Brain microvascular endothelial cell (primary cell): Measurements from ENCODE around the gene PSD4.

Source experiments
- DNase-seq: peaks from one replicate; pipeline ENCODE4 v3.0.0-alpha.2; 2020
- H3K27ac ChIP-seq: fragments of 250-450 bp; sonication (Bioruptor Pico); 2 replicates; pipeline ENCODE4 v1.5.1; 2020; ENCODE audit warnings: mild to moderate bottlenecking, moderate library complexity
- H3K27me3 ChIP-seq: fragments of 250-450 bp; sonication (Bioruptor Pico); replicated peaks from 2 replicates; pipeline ENCODE4 v1.5.1; 2020; ENCODE audit warnings: mild to moderate bottlenecking
- H3K36me3 ChIP-seq: fragments of 250-450 bp; sonication (Bioruptor Pico); replicated peaks from 2 replicates; pipeline ENCODE4 v1.5.1; 2020; ENCODE audit warnings: mild to moderate bottlenecking
- H3K4me3 ChIP-seq: 2 replicates; pipeline ENCODE4 v1.5.1; 2011; ENCODE audit warnings: low read depth, mild to moderate bottlenecking, control low read depth, low read length, moderate library complexity
- in situ Hi-C: cut with HindIII; loops from 2 replicates; pipeline ENCODE4 v1.10.0; 2017; ENCODE audit warnings: low sequenced_read_pairs, low pct_ligation_motif_present
- TF ChIP-seq, protein P1 (sequence below): IDR thresholded peaks from 2 replicates; pipeline ENCODE4 v1.5.1; 2011; ENCODE audit warnings: low read depth, mild to moderate bottlenecking, moderate library complexity, low read length, control low read depth, inconsistent platforms; ENCODE audit errors: missing control alignments

PSD4 gene

DNA sequence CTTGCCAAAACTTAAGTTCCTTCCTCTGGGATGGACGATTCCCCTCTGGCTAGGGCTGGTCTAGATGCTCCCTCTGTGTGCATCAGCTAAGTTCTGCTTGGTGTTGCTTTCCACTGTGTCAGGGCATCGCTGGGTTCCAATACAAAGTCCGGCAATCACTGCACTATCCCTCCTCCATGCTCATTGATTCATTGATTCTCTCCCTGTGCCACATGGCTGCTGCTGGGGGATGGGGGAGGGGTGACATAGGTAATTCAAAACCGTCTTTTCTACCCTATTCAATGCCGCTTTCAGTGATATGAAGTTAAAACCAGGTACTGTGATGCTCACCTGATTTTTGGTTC, 23.5 kb upstream of the PSD4 start:
- in situ Hi-C loops = no loop called here
- DNase-seq = no peak
- Histone ChIP-seq H3K4me3 (no peak overlapping the region), H3K27me3 (no peaks in the 10 kb centered on the region), H3K36me3 (no peaks in the 10 kb centered on the region), H3K27ac (no peak overlapping the region)
- TF ChIP-seq, protein P1, sequence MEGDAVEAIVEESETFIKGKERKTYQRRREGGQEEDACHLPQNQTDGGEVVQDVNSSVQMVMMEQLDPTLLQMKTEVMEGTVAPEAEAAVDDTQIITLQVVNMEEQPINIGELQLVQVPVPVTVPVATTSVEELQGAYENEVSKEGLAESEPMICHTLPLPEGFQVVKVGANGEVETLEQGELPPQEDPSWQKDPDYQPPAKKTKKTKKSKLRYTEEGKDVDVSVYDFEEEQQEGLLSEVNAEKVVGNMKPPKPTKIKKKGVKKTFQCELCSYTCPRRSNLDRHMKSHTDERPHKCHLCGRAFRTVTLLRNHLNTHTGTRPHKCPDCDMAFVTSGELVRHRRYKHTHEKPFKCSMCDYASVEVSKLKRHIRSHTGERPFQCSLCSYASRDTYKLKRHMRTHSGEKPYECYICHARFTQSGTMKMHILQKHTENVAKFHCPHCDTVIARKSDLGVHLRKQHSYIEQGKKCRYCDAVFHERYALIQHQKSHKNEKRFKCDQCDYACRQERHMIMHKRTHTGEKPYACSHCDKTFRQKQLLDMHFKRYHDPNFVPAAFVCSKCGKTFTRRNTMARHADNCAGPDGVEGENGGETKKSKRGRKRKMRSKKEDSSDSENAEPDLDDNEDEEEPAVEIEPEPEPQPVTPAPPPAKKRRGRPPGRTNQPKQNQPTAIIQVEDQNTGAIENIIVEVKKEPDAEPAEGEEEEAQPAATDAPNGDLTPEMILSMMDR = no peak

DNA sequence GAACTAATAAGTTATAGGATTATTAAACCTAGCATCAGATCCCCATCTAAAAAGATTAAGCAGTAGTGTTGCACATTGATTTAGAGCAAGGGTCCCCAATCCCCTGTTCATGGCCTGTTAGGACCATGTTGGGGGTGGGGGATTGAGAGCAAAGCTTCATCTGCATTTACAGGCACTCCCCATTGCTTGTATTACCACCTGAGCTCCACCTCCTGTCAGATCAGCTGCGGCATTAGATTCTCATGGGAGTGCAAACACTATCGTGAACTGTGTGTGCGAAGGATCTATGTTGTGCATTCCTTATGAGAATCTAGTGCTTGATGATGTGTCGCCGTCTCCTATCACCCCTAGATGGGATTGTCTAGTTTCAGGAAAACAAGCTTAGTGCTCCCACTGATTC, 18.4 kb upstream of the PSD4 start:
- H3K27ac ChIP-seq = no peak overlapping the region
- H3K4me3 ChIP-seq = no peak overlapping the region
- in situ Hi-C loops = no loop called here
- H3K27me3 ChIP-seq = no peaks in the 10 kb centered on the region
- TF ChIP-seq, protein P1 = no peak
- DNase-seq = no peak
- H3K36me3 ChIP-seq = no peaks in the 10 kb centered on the region

DNA sequence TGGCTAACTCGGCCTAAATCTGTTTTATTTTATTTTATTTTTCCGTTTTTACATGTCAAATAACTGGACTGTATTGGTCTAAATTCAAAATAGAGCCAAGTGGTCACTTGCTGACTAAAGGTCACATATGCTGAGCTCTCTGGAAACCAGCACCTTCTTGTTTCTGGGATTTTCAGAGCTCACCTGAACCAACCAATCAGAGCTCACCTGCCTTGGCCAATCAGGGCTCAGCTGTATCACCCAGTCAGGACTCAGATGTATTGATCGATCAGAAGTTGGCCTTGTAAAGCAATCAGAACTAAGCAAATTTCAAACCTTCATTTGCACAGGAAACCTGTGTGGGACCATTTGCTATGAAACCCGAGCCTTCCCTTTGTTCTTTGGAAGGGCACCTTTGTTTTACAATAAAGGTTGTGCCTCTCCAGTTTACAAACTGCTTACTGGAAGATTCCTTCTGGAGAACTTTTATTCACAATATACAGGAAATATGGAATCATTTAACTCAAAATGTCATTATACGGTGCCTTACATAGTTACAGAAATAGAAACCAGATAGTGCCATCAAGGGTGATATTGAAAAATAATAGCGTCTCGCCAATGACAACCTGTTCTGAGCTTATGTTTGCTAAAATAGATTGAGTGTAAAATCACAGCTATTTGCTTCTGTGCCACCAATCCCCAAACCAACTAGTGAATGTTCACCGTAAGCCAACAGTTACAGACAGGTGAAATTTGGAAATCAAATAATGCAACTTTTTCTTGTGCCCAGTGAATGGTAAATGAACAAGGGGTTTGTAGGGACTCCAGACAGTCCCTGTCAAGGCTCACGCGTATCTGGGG, 17.3 kb upstream of the PSD4 start:
- Histone ChIP-seq H3K4me3 (peak overlapping the region; percentile 40), H3K27me3 (no peaks in the 10 kb centered on the region), H3K36me3 (no peaks in the 10 kb centered on the region), H3K27ac (no peak overlapping the region)
- DNase-seq = no peak
- in situ Hi-C loops = no loop called here
- TF ChIP-seq, protein P1 = no peak

DNA sequence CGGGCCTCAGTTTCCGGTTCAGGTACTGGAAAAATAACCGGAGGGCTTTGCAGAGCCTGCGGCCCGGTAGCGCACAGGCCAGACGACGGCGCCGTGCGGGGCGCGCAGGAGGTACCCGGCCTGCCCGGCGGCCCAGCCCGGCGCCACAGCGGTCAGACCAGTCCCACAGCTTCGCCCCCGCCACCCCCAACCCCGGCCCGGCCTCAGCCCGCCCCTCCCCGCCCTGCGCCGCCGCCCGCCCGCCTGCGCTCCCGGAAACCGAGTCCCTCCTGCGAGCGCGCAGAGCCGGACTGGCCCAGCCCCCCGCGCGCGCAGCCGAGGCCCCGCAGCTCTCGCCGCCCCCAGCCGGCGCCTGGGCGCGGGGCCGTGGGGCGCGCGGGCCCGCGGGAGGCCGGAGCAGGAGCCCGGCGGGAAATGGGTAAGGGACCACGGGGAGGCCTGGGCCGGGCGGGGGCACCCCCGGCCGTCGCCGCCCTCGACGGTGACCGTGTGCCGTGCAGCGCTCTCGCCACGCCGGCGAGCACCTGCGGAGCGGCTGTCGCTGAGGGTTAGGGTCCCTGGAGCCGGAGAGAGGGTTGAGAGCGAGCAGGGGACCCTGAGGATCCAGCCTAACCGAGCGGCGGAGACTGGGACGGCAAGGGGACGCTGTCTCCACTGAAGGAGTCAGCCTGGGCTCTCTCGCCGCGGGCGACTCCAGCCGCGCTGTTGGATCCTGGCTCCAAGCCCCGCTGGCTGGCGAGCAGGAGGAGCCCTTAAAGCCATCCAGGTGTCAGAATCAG, 16.5 kb upstream of the PSD4 start:
- no peak for DNase-seq
- in situ Hi-C loops = no loop called here
- Histone ChIP-seq H3K27me3 (no peaks in the 10 kb centered on the region), H3K4me3 (peak overlapping the region; percentile 57), H3K36me3 (no peaks in the 10 kb centered on the region), H3K27ac (no peak overlapping the region)
- TF ChIP-seq, protein P1 = no peak

DNA sequence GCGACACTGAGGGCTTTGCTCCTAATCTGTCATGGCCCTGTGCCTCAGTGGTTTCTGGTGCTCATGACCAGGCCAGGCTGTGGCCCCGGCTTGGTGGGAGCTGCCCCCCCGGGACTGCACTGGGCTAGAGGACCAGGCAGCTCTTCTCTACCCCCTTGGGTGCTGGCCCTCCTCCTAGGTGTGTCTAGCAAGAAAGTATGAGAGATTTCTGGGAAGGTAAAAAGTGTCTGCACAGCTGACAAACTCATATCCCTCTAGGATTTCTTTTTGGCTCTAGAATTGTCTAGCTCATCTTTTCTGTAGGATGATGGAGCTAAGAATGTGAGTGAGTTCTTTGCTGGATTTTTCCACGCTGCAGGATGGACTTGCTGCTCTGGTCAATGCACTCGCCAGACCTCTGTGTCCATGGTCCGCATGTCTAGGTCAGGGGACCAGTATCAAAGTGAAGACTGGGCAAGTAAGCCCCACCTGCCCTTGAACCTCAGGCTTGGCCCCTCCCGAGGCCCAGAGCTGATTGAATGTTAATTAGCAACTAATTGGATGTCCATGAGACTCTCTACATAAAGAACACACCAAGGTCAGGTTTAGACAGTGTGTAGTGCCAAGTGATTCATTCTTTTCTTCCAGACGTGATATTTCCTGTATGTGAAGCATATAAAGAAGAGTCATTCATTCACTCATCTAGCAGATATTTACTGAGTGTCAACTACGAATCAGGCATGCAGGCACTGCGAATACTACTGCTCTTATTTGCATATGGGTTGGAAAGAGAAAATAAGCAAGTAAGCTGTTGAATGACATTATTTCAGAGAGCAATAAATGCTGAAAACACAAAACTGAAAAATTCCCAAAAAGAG, 15.6 kb upstream of the PSD4 start:
- peak; percentile 55 for DNase-seq
- peak overlapping the region; percentile 10 for H3K27ac ChIP-seq
- TF ChIP-seq, protein P1 = no peak
- in situ Hi-C loops = no loop called here
- peak overlapping the region; percentile 57 for H3K4me3 ChIP-seq
- no peaks in the 10 kb centered on the region for H3K36me3 ChIP-seq
- no peaks in the 10 kb centered on the region for H3K27me3 ChIP-seq
